NCI-H2029 (cell line): ENCODE results near the gene CEP97.
A peak's percentile ranks its signal among the peaks of the same experiment; 100 is the strongest.

ENCODE experiments used
- DNase-seq: peaks from one replicate; lab custom pipeline; 2025; lab: John Stamatoyannopoulos, UW

Gene CEP97

DNA sequence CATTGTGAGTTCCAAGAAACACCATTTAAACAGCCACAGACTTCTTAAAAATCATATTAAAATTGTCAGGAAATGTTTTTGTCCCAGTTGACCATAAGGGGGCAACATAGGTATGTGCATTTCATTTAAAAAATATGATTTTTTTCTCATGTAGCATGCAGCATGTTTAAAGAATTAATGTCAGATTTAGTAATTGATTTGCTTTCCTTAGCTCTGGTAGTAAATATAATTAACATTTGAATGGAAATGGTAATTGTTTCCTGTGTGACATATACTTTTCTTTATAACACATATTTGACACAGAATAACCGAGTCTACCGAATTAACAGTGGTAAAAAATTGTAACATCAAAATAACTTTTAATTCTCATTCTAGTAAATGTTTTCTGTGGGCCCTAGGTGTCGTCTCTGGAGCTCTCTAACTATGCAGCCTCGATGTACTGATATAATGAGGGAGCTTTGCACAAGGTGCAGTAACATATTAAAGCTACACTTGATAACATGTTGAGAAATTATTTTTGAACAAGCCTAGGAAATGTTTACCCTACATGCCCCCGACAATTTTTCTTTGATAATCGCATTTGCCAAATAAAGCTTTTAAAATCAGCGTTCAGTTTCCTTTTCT is 89.5 kb downstream of the CEP97 start:
- DNase-seq = peak; percentile 15

DNA sequence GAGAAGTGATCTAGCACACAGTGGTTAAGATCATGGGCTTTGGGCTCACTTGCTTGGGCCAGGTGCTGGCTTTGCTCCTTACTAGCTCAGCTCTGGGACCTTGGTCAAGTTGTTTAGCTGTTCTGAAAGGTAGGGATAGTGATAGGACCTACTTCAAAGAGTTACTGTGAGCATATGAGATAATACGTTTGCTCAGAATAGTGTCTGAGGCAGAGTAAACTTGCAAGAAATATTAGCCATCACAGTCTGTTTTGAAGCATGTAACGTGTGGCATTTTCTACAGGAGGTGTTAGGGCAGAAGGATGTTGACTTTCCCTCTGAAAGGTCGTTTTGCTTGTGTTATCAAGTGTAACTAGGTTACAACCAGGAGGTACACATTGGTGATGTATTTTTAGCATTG is 90.4 kb downstream of the CEP97 start:
- DNase-seq = no peak

DNA sequence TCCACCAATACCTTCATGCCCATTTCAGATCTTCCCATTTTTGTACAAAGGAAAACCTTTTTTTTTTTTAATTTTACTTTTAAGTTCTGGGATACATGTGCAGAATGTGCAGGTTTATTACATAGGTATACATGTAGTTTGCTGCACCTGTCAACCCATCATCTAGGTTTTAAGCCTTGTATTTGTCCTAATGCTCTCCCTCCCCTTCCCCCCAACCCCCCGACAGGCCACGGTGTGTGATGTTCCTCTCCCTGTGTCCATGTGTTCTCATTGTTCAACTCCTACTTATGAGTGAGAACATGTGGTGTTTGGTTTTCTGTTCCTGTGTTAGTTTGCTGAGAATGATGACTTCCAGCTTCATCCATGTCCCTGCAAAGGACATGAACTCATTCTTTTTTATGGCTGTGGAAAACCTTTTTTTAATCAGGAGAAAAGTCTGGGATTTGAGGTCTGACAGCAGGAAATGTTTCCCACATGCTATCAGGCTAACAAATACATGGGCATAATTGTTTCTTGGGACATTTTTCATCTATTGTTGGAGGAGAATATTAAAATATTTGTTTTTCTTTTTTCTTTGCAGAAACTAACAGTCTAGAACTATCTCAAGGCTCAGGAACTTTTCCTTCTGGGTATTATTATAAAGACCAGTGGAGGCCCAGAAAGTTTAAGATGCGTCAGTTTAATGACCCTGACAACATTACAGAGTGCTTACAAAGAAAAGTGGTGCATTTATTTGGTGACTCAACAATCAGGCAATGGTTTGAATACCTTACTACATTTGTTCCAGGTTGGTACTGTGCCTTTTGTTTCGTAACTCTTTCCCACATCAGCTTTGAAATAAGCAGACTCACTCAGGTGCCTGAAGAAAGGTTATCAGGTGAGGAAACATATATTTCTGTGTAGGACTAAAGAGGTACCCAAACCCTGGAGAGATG is 92.1 kb downstream of the CEP97 start:
- DNase-seq = no peak

DNA sequence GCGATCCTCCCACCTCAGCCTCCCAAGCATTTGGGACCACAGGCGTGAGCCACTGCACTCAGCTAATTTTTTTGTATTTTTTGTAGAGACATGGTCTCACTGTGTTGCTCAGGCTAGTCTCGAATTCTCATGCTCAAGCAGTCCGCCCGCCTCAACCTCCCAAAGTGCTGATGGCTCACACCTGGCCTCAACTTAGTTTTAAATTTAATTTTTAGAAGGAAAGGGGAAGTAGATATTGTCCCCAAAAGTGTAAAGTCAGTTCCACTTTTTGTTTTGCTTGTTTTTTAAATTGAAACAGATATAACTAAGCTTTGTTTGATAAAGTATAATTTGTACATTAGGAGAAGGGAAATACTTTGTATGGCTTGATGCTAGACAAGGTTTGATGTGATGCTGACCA is 93.6 kb downstream of the CEP97 start:
- no peak for DNase-seq

DNA sequence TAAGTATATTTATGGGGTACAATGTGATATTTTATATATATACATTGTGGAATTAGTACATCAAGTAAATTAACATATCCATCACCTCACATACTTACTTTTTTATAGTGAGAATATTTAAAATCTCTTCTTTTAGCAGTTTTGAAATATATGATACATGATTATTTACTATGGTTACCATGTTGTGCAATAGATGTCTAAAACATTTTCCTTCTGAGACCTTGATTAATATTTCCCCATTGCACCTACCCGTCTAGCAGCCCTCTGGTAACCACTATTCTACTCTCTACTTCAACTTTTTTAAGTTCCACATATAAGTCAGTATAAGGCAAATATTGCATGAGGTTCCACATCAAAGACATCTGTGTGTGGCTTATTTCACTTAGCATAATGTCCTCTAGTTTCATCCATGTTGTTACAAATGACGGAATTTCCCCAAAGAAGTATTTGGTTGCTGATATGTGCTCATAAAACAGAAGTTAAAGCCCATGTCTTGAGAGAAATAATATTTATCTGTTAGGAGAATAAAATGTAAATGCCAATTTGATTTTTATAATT is 95.3 kb downstream of the CEP97 start:
- DNase-seq = no peak
